ENCODE results near the gene CSF1.
"Not testable (repeated sequence)": the region's sequence is repeated elsewhere in the genome, so short reads cannot be mapped to it uniquely, and the experiment has no call there.

CSF1 gene

DNA sequence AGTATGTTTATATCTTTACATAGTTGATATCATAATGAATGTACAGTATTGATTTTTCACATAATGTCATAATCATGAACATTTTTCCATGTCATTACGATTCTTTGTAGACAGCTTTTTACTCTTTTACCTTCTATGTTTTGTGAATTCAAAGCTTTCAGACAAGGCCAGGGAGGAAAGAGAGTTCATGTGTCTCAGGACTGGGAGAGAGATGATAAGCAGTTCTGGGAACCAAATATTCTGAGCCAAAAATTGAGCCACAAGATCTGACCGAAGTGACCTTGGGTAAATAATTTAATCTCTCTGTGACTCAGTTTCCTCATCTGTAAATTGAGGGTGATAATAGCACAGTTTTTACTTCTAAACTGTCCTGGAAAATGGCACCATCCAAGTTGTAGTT lies 31.8 kb downstream of the CSF1 start:
- DNase-seq: no peak

DNA sequence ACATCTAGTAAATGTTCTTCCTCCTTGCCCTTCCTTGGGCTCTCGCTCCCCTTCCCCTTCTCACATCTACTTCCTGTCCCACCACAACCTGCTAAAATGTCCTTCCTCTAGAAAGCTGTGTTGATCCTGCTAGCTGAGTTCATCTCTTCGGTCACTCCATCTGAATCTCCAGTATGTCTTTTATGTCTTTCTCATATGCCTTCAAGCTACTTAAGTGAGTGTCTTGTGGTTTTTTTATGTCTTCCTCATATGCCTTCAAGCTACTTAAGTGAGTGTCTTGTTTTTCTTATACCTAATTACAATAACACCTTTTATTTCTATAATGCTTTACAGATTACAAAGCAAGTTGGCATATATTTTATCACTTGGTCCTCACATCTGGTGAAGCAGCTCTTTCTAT lies 33.9 kb downstream of the CSF1 start:
- no peak for DNase-seq

DNA sequence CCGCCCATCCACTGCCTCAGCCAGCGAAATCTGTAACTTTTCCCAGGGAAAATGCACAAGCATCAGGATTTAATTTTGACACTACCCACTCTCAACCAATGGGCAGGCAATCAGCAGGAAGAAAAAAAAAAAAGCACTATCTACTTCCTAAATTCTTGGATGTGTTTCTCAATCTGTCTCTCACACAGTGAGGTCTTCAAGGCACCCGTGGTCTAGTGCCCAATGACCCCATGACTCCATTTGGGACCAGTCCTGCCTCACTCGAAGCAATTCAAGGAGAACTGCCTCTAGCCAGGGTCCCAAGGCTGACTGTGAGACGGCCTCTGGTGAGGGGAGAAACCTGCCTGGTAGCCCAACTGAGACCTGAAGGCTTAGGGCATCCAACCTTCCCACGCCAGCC lies 35.9 kb downstream of the CSF1 start:
- no peak for DNase-seq

DNA sequence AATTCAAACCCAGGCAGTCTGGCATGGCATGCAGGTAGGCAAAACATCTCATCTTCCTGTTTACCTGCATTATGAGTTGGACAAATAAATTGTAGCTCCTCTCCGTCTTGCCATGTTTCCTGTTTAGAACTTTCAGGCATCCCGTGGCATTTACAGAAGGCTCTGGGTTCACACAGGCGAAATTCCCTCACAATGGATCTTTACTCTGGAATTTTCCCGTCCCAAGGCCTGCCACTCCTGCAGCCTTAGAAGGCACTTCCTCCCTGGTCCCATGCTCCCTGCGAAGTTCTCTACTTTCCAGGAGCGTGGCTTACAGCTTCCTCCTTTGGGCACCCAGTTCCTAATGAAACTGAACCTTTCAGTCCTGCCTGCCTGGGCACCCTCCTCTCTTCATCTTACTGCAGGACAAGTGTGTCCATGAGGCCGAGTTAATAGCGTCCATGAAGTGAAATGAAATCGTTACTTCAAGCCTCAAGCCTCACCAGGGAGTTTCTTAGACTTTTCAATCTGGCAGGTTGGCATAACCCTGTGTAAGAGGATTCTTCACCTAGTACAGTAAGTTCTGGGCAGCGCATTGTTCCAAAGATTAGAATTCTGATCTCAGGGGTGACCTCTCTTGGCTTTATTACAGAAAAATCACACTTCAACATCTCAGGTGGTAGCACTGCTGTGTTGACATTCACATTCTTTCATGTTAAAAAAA lies 37.1 kb downstream of the CSF1 start:
- DNase-seq: no peak

DNA sequence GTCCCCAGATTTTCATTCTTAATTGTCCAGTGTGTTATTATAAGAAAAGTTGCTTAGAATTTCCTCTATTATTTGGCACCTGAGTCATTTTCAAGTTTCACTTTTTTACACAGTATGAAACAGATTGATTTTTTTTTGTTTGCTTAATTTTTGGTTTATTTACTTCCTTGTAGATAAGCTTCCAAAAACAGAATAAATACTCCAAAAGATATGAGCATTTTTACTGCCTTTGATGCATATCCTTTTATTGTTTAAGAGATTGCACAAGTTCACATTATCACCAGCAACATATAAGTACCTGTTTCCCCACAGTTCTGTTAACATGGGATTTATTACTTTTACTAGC lies 37.6 kb downstream of the CSF1 start:
- no peak for DNase-seq

DNA sequence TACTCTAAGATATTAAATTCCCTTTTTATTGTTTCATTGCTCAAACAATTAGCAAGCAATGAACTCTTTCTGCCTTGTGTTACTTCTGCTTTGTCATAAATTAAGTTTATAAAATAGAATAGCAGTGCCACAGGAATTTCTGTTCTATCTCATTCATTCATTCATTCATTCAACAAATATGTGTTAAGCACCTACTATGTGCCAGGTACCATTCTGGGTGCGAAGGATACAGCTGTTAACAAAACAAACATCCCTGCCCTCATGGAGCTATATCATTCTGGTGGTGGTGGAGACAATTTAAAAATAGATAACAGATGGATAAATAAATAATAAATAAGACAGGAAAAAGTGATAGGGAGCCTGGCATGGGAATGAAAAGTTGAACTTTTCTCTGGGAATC lies 39.4 kb downstream of the CSF1 start:
- no peak for DNase-seq

DNA sequence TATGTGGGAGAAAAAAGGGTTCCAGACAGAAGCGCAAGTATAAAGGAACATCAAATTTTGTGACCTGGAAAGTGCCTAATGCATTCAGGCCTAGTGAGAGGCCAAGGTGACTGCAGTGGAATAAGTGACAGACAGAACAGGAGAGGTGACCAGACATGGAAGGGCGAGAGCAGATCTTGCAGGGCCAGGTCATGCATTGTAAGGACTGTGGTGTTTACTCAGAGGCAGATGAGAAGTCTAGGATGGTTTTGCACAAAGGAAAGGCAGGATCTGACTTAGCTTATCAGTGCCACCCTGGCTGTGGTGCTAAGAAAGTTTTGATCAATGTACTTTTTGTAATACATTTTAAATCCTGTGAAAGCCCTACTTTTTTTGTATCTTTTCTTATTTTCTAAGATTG lies 39.9 kb downstream of the CSF1 start:
- no peak for DNase-seq

DNA sequence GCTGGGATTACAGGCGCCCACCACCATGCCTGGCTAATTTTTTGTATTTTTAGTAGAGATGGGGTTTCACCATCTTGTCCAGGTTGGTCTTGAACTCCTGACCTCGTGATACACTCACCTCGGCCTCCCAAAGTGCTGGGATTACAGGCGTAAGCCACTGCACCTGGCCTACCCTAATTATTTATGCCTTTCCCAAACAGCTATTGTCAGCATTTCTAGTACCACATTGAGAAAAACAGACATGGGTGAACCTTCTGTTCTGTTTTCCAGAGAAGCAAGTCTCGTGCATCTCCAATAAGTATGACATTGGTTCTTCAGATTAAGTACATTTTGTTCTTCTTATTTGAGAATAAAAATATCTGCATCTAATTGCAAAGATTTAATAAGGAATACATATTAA lies 40.9 kb downstream of the CSF1 start:
- not testable (repeated sequence) for DNase-seq

DNA sequence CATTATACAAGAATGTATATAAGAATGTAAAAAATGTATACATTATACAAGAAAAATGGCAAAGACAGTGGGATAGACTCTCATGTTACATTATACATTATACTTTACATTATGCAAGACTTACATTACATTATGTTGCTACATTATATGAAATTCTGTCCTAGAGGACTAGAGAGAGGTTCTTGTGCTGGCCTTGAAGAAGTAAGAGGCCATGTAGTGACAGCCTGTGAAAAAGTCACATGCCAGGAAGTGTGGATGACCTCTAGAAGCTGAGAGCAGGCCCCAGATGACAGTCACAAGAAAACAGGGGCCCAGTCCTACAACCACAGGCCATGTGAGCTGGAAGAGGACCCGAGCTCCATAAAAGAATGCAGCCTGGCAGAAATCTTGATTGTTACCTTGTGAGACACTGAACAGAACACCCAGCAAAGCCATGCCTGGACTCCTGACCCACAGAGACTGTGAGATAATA lies 43.4 kb downstream of the CSF1 start:
- DNase-seq: no peak

DNA sequence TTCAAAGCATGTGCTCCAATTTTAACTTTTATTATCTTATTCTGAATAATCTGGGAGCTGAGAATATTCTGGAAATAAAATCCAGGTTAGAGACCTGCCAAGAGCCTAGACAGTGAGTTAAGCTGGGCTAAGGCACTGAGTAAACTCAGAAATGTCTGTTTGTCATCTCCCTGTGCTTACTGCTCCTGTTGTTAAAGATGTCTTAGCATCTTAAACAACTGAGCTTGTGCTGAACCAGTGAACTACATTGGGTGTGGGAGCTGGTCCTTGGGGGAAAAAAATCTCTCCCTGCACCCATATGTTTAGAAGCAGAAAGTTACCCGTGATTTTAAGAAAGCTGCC lies 49.0 kb downstream of the CSF1 start:
- no peak for DNase-seq

DNA sequence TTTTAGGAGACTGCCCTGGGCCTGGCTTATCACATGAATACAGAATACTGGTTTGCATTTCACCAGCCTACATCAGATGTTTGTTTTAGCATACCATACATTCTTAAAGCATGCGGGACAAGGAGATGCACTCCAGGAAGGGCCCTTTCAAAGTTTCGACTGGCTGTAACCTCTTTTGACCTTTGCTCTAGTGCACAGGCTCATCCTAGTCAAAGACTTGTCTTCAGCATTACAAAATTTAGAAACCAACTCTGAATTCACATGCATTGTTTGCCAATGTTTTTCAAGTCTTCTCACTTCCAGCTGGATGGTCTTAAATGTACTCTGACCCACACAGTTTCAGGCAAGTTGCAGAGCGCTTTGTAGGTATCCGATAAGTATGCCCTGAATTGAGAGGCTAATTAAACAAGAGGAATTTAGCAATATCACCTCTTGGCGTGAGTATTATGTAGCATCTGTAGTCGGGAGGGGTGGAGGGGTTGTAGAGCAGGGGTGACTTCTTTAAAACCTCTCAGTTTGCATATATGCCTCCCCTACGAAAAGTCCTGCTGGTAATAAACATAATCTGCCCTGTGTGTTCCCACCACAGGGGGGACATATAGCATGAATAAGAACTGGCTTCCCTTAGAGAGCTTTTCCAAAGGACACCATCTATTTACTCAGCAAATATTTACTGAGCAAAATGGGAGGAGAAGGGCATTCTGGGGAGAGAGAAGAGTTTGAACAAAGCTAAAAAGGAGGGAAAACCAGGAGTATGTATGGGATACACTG lies 49.5 kb downstream of the CSF1 start:
- no peak for DNase-seq

DNA sequence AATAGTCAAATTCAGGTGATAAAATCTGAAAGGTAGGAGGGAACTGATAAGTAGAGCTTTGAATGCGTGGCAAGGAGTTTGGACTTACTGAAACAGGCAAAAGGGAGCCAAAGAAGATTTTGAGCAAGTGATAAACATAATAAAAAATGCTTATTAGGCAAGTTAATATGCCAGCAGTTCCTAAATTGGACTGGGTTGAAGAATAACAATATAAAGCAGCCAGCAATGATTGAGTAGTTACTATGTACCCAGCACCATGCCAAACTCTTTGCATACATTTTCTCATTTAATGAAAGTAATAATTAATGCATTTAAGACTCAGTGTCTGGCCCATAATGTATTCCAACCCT lies 50.1 kb downstream of the CSF1 start:
- DNase-seq: no peak

DNA sequence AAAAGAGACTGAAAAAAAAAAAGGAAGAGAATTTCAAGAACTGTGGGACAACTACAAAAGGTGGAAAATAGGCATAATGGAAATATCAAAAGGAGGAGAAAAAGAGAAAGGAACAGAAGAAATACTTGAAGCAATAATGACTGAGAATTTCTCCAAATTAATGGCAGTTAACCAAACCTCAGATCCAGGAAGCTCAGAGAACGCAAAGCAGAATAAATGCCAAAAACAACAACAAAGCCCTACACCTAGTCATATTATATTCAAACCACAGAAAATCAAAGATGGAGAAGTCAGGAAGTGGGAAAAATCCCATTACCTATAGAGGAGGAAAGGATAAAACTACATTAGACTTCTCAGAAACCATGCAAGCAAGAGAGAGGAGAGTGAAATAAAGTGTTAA lies 53.2 kb downstream of the CSF1 start:
- no peak for DNase-seq

DNA sequence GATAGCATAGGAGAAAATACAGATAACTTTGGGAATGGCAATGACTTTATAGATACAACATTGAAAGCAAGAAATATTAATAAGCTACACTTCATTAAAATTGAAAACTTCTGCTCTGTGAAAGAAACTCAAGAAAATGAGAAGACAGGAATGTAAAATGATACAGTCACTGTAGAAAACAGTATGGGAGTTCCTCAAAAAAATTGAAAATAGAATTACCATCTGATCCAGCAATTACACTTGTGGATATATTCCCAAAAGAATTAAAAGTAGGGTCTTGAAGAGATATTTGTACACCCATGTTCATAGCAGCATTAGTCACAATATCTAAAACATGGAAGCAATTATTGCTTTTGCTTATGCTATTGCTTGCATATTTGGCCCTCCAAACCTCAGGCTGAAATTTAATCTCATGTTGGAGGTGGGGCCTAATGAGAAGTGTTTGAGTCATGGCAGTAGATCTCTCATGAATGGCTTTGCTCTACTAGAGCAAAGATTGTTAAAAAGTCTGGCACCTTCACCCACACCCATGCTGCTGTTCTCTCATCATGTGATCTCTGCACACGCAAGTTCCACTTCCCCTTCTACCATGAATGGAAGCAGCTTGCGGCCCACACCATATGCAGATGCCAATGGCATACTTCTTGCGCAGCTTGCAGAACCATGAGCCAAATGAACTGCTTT lies 58.6 kb downstream of the CSF1 start:
- DNase-seq: no peak

DNA sequence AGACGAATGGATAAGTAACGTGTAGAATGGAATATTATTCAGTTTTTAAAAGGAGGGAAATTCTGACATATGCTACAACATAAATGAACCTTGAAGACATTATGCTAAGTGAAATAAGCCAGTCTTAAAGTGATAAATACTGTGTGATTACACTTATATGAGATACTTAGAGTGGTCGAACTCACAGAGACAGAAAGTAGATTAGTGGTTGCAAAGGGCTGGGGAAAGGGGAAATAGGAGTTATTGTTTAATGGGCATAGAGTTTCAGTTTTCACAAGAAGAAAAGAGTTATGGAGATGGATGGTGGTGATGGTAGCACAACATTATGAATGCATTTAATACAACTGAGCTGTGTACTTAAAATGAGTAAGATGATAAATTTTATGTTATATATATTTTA lies 59.3 kb downstream of the CSF1 start:
- DNase-seq: no peak

DNA sequence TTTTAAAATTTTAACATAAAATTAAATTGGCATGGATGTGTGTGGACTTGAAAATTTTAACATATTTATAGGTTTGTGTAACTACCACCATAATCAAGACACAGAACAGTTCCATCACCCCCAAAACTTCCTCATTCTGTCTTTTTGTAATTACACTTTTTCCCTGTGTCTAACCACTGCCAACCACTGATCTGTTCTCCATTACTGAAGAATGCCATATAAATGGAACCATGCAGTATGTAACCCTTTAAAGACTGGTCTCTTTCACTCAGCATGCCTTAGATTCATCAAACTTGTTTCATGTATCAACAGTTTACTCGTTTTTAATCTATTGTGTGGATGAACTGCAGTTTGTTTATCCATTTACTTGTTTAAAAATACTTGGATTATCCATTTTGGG lies 60.9 kb downstream of the CSF1 start:
- no peak for DNase-seq

DNA sequence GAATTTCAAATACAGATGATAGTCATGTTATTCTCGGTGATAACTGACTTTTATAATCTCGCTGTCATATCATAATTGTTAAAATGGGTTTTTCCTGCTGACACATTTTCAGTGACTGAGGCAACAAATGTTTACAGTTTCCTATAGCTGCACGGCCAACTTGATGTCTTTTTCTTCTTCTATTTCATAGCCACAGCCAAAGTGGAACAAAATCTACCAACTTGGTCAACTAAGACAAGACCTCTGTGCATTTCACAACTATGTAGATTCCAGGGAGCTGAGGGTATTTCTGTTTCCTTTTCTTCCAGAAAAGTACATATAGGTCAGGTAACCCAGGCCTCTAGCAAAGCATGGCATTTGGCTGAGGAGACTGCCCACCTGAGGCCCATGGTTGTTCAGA lies 63.5 kb downstream of the CSF1 start:
- DNase-seq: no peak

DNA sequence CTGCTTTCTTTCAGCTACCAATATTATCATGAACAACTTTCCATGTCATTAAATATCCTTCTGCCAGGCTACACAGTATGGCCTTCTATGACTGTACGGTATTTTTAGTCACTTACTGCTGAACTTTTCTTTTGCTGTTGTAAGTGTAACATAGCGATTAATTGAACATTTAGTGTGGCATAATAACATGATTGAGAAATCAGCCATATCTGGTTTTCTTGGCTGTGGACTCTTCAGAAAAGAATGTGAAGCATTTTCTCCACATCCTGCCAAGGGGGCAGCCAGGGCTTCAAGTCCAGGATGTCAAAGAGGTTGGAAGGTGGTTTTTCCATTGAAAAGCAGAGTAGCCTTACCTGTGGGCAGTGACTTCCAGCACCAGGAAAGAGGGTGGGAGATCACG lies 65.1 kb downstream of the CSF1 start:
- DNase-seq: no peak

DNA sequence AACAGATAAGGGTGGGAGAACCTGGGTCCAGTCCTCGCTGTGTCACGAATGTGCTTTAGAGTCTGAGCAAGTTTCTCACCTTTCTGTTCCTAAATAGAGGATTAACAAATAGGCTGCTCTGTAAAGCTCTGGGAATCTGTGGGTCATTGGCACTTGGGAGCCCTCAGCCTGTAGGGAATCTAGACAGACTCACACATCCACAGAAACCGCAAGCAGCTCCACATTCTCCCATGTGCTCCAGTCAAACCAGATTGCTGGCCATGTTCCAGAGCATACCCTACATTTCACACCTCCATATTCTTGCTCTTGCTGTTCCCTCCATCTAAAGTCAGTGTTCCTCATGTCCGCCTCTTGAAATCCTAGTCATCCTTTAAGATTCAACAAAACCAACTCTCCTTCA lies 66.1 kb downstream of the CSF1 start:
- DNase-seq: no peak

DNA sequence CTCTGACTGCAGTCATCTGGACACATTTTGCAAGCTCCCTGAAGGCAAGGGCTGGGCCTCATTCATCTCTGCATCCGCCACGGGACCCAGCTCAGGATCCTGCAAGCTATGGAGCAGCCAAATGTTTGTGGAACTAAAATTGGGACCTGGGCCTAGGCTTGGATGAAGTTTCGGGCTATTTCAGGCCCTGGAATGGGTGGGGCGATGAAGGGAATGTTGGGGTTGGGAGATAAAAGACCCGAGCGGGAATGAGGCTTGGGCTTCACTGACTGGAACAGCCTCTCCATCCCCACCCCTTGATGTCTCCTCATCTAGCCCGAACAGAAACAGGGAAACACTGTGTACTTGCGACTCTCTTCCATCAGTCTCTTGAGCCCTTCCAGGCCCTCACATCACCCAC lies 66.6 kb downstream of the CSF1 start:
- DNase-seq: no peak

DNA sequence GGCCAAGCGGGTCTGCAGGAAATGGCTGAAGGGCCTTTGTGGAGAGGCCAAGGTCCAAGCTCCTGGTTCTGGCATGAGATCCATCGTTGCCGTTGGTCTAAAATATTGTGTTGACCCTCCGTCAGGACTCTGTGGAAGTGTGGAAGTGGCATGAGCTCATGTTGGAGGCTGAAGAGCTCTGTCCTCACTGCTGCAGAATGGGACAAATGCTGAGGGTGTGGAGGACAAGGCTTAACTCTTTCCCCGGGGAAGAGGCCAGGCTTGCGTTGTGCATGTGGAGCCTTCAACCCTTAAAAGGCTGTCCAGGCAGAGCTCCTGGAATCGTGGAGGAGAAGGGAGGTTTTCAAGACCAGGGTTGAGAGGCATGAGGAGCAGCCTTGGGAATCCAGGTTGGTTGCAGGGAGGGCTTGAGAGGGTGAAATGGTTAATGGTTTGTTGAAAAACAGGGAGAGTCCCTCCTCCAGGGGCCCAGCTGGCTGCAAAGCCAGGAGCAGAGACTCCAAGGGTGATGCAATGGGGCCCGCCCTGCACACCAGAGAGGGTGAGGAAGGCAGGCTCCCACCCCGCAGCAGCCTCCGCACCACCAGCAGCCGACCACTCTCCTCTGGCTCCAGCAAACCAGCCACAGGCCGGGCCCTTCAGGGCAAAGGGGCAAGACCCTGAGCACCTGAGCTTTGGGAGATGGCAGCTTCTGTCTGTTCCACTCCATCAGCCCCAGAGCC lies 67.2 kb downstream of the CSF1 start:
- DNase-seq: no peak

DNA sequence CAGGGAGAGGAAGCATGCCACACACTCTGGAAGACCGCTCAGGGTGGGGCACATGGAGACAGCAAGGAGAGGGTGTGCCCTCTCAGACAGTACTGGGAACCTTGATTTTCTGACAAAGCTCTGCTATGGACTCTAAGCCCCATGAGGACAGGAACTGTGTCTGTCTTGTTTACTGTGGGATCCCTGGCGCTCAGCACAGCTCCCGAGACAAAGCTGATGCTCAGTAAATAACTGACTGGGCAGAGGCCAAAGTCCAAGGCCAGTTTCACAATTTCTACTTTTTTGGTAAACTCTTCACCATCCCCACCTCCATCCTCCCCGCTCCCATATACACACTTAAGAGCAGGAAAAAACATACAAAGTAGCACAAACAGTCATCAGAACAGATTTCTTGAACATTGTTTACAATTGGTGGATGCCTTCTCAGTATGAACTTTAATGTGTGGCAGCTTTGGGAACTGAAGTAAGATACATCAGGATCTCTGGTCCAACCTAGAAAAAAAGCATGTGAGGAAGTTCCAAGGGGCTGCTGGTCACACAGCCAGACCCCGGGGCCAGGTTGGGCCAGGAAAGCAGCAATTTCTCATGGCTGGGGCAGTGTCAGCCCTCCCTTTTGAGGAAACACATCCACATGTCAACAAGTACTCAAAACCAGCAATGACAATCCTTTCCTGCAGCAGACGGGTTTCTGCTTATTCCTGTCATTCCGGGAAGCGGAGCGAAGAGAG lies 68.3 kb downstream of the CSF1 start:
- DNase-seq: no peak

DNA sequence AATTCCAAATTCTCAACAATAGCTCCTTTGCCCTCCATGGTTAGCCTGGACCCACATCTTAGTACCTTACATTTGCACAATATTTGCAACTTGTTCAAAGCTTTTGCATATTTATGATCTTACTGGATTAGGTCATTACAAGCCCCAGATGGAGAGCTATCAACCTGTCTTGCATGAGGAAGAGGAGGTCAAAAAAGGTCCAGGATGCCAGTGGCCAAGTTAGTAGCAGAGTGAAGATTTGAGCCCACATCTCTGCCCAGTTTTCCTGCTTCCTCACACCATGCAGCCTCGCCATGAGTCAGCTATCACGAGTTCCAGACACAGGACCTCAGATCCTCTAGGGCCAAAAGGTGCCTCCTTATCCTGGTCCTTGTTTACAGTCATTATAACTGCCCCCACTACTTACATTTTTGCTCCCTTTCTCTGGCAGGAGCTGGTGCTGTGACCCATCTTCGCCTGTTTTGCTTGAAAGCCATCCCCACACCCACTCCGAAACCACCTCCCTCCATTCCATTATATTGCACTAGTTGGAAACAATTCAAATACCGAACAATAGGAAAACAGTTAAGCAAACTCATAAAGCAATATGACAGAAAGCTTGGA lies 68.9 kb downstream of the CSF1 start:
- no peak for DNase-seq

Measured in CD4-positive, alpha-beta T cell treated with Interferon alpha-2 for 1 hour (primary cell).